Measurements from ENCODE around the gene OPN5.

OPN5 gene

GRCh38 chr6:47787620-47788497, 6.0 kb downstream of the OPN5 start:
- in situ Hi-C loops (cut with MboI; ENCODE audit: low sequenced_read_pairs), result no loop called here

DNA sequence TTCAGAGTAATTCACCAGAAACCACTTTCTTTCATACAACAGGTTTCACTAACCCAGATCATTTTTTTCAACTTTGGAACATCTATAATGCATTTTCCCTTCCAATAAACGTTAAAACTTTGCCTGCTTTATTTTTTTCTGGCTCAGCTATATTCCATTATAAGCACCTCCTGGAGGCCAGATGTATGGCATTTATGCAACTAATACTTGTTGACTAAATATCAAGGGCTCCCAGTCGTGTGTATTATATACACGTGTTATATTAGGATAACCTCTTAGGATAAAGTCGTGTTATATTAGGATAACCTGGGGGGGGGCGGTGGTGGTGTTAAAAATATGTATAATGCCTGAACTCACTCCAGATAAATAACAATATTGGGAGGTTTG, 6.7 kb downstream of the OPN5 start:
- in situ Hi-C loops (cut with MboI; ENCODE audit: low sequenced_read_pairs), result no loop called here

DNA sequence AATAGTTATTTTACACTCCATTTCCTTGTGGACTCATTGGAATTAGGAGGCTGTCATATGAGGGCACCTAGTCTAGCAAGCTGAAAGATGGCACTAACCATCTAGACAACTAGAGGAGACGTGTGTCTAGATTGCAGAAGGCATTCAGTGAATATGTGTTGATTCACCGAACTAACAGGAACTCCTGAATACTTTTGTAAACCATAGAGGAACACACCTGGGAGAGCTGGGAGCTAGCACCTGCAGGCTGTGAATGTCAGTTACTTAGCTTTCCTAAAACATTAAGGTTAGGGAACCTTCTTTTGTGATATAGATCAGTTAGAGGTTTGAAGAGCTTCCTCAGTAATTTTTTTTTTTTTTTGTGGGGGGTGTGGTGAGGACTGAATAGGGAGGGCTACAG, 7.7 kb downstream of the OPN5 start:
- in situ Hi-C loops (cut with MboI; ENCODE audit: low sequenced_read_pairs), result no loop called here

DNA sequence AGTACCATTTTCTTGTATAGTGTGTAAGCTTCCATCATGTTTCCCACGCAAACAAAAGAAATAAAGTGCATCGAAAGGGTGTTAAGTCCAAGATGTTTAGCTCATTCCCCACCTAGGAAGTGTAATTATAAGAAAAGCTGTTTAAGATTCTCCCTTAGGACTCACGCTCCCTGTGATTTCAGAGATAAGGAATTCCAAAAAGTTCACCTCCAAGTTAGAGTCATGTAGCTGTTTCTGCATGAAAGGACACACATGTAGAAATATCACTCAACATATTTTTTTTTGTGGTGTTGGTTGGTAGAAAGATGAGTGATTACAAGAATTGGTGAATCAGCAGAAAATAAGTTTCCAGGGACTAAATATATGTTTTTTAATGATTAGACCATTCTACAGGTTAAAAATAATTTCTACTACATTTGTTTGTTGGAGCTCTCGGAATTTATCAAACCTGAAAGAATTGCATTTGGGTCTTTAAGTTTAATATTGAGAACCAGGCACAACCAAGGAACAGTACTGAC, 10.4 kb downstream of the OPN5 start:
- in situ Hi-C loops (cut with MboI; ENCODE audit: low sequenced_read_pairs), result no loop called here

DNA sequence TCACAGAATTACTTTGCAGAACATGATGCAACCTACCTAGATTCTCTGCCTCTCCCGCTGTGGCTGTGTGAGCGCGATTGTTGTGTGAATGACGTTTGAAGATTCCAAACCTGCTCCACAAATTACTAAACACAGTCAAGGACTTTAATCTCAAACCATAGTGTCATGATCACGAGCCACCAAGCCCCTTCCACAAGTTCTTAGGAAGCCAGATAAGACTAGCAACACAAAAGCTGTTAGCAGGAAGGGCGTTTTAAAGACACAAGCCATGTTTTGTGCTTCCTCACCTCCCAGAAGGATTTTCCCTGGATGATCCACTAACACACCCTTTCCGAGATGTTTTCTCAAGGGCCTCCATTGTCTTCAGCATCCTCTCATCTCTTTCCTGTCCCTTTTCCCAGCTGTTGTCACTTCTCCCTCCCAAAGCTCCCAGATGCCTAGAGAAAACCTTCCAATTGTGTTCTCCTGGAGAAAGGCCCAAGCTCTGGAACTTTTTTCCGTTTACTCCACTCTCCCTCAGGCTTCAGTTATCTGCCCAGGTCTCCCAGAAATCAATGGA, 12.8 kb downstream of the OPN5 start:
- in situ Hi-C loops (cut with MboI; ENCODE audit: low sequenced_read_pairs), result no loop called here

DNA sequence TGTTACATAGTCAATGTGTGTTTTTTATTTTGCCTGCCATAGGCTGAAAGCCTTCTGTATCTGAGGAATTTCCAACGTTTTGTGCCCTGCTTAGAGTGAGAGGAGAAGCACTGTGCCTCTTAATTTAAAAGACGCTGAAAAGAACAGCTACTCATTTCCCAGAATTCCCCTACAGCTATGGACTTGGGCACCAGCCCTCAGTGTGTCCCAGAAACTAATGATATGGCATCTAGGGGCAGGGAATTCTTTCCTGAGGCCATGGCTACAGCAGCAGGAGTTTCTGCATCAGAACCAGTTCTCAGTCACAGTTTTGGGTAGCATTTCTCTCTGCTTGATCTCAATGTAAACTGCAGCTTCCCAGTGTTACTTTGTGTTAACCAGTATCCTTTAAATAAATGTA, 20.2 kb downstream of the OPN5 start:
- in situ Hi-C loops (cut with MboI; ENCODE audit: low sequenced_read_pairs), result no loop called here

GRCh38 chr6:47804821-47805220, 23.0 kb downstream of the OPN5 start:
- in situ Hi-C loops (cut with MboI; ENCODE audit: low sequenced_read_pairs), result no loop called here

GRCh38 chr6:47809873-47810272, 28.0 kb downstream of the OPN5 start:
- in situ Hi-C loops (cut with MboI; ENCODE audit: low sequenced_read_pairs), result no loop called here

- in situ Hi-C loops (cut with MboI; ENCODE audit: low sequenced_read_pairs), result no loop called here
These were observed 29.1 kb downstream of the OPN5 start for GRCh38 chr6:47810885-47811284.

DNA sequence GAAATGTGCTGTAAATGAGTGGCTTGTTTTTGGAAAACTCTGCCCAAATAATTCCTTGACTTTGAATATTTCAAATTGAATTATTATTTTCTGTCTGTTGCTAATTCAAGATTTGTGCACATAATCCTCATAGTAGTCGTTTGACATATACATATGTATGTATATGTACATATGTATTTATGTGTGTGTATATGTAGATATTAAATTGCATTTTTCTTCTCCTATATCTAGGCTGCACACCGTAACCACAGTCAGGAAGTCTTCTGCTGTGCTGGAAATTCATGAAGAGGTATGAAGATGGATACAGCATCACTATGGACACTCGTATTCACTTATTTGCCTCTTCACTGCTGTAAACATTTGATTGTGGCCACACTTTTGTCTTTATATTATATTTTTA, 29.6 kb downstream of the OPN5 start:
- in situ Hi-C loops (cut with MboI; ENCODE audit: low sequenced_read_pairs), result no loop called here

DNA sequence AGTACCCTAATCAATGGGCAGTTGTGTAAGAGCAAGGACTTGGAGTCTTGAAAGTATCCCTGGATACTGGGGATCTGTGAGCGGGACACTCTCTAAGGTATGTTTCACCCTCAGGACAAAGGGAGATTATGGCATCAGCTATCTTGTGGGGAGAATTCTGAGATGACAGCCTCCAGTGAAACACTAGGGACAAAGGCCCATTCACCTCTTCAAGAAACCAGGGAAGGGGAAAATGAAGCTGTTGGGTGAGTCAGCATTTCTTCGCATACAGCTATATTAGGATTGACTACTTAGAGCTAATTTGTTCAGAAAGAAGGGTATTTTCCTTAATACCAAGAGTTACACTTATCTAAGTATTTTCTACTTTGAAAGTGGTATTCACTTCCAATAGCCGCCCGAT, 35.9 kb downstream of the OPN5 start:
- in situ Hi-C loops (cut with MboI; ENCODE audit: low sequenced_read_pairs), result no loop called here

GRCh38 chr6:47819461-47819860, 37.6 kb downstream of the OPN5 start:
- in situ Hi-C loops (cut with MboI; ENCODE audit: low sequenced_read_pairs), result no loop called here

DNA sequence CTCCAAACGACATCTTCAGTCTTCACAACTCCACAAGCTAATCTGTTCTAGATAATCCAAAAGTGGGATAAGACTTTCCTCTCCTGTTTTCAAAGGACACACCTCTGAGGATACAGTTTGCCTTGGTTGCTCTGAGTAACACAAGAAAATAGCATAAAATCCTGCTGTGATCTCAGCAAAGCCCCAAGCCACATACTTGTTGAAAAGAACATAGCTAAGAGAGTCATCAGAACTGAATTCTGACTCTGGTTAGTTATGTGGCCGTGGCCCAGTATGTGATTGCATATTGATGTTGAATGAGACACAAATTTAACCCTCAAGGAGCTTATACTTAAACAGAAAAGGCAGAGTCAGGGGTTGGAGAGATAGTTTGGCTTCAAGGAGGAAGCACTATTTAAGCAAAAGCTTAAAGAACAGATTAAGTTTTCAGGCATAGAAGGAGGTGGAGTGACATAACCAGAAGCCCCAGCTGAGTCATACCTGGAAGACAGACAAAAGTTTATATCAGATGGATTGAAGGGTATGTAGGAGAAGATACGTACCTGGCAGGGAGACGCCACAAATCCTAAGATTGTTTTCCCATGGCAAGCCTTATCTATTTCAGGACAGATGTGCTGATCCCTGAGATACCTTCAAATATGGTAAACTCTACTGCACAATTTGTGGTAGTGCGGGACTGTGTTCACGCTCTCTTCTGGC, 41.2 kb downstream of the OPN5 start:
- in situ Hi-C loops (cut with MboI; ENCODE audit: low sequenced_read_pairs), result no loop called here

DNA sequence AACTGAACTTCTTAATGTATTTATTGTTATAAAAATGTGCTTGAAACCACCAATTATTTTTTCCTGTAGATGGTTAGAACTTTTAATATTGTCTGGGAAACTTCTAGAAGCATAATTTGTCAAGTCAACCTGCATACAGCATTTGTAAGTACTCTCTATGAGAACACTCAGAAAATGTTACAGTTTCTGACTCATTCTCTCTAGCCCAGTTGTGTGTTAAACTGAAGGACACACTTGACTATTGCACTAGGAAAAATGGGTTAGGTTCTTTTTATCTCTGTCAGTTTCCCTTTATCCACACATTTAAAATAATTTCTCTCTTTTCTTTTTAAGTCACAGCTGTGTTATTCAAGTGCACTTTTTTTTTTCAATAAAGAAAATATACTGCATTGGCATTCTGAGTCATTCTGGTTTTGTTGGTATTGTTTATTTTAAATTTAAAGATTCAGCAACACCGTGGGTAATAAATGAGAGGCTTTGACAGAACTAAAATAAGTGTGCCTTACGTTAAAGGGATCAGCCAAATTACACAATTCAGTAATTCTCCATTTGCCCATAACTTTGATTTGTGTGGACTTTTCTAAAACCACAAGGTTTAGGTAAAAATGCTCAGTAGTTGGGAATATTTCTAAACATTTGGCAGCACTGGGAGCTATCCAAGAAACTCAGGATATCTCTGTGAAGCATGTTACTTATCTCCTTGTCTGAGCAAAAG, 50.7 kb downstream of the OPN5 start:
- in situ Hi-C loops (cut with MboI; ENCODE audit: low sequenced_read_pairs), result no loop called here

- in situ Hi-C loops (cut with MboI; ENCODE audit: low sequenced_read_pairs), result no loop called here
These were observed 52.4 kb downstream of the OPN5 start for GRCh38 chr6:47834196-47834595.

- in situ Hi-C loops (cut with MboI; ENCODE audit: low sequenced_read_pairs), result no loop called here
These were observed 54.2 kb downstream of the OPN5 start for GRCh38 chr6:47836046-47836445.

- in situ Hi-C loops (cut with MboI; ENCODE audit: low sequenced_read_pairs), result no loop called here
These were observed 54.8 kb downstream of the OPN5 start for GRCh38 chr6:47836639-47837038.

GRCh38 chr6:47839645-47840044, 57.8 kb downstream of the OPN5 start:
- in situ Hi-C loops (cut with MboI; ENCODE audit: low sequenced_read_pairs), result no loop called here

- in situ Hi-C loops (cut with MboI; ENCODE audit: low sequenced_read_pairs), result no loop called here
These were observed 63.0 kb downstream of the OPN5 start for GRCh38 chr6:47844881-47845280.

GRCh38 chr6:47846752-47847151, 64.9 kb downstream of the OPN5 start:
- in situ Hi-C loops (cut with MboI; ENCODE audit: low sequenced_read_pairs), result no loop called here

- in situ Hi-C loops (cut with MboI; ENCODE audit: low sequenced_read_pairs), result no loop called here
These were observed 69.3 kb downstream of the OPN5 start for GRCh38 chr6:47851091-47851490.

All from HL-60/S4 (cell line).